Gastrocnemius medialis (tissue), 4 donors: Measurements from ENCODE around the gene EFNA5. TPM values are rescaled to one million over a fixed set of nuclear protein-coding genes. Genes with fewer than 3 reads are reported as not detected.

Source experiments
- ATAC-seq, 2 donors: fragments of 150-250 bp; one replicate each; pipeline ENCODE4 v1.9.1; 2016
- DNase-seq, 2 donors: peaks; one replicate each; pipeline ENCODE4 v3.0.0-alpha.2; 2019
- H3K27ac ChIP-seq, 4 donors: fragments of 200-600 bp; sonication (generic); 1 replicate in 1 of 4; 2 replicates in 3 of 4; pipeline ENCODE4 v1.5.1; 2016 to 2018; ENCODE audit warnings: mild to moderate bottlenecking in 2 of 4, moderate library complexity in 1 of 4
- H3K27me3 ChIP-seq, 3 donors: fragments of 200-600 bp; sonication (generic) in 2 of 3; 1 replicate in 1 of 3; 2 replicates in 2 of 3; pipeline versions ENCODE4 v1.5.1 to v1.6.0; 2016 to 2019; ENCODE audit warnings: mild to moderate bottlenecking in 1 of 3, moderate library complexity in 1 of 3
- H3K36me3 ChIP-seq, 2 donors: fragments of 200-600 bp; sonication (generic) in 1 of 2; one replicate each; pipeline ENCODE4 v1.5.1; 2017 to 2018
- H3K4me1 ChIP-seq, 2 donors: fragments of 200-600 bp; sonication (generic) in 1 of 2; one replicate each; pipeline ENCODE4 v1.5.1; 2016 to 2017; ENCODE audit warnings: mild to moderate bottlenecking in 2 of 2
- H3K4me3 ChIP-seq, 4 donors: fragments of 200-600 bp; sonication (generic) in 3 of 4; 1 replicate in 1 of 4; 2 replicates in 3 of 4; pipeline ENCODE4 v1.5.1; 2016 to 2019; ENCODE audit warnings: mild to moderate bottlenecking in 2 of 4
- H3K9me3 ChIP-seq, 3 donors: fragments of 200-600 bp; sonication (generic) in 2 of 3; 1 replicate in 1 of 3; 2 replicates in 2 of 3; pipeline ENCODE4 v1.5.1; 2016 to 2019
- CTCF ChIP-seq, 5 experiments: fragments of 450-650 bp in 3 of 5; fragments of 200-600 bp in 2 of 5; sonication (generic) in 2 of 5; IDR thresholded peaks in 4 of 5; conservative IDR thresholded peaks in 1 of 5; 1 replicate in 4 of 5; 2 replicates in 1 of 5; pipeline ENCODE4 v1.5.1; 2016 to 2019; ENCODE audit warnings: antibody characterized with exemption in 5 of 5, mild to moderate bottlenecking in 3 of 5, moderate library complexity in 3 of 5
- POLR2A ChIP-seq, 2 donors: fragments of 450-650 bp; IDR thresholded peaks; one replicate each; pipeline ENCODE4 v1.6.1; 2017; ENCODE audit warnings: antibody characterized with exemption in 2 of 2, mild to moderate bottlenecking in 2 of 2, moderate library complexity in 2 of 2
- in situ Hi-C, 4 donors: fragments of 200-750 bp; cut with MboI; loops; one replicate each; pipeline versions ENCODE4 v1.15.0 to v1.8.0; 2017; ENCODE audit warnings: low sequenced_read_pairs in 4 of 4
- intact Hi-C: fragments of 100-400 bp; cut with DNase I; formaldehyde crosslinking; loops from one replicate; pipeline ENCODE4 v1.15.1; 2023; ENCODE audit warnings: low total_unique reads
- total RNA-seq, 4 donors: library from RNA; depleted of rRNA; stranded (reverse); fragments of >200 nt; gene quantifications; one replicate each; pipeline versions ENCODE4 v1.1.0 to v1.2.3, GENCODE V29; 2016

EFNA5 gene
- total RNA-seq, 4 donors from 2014 or later, result 0.15 to 0.62 (median 0.20) TPM; not detected in 1

GRCh38 chr5:107414802-107415201, 255.9 kb downstream of the EFNA5 start:
- Histone ChIP-seq H3K4me3 (no peak overlapping the region), H3K36me3 (no peaks in the 10 kb centered on the region), H3K4me1 (no peaks in the 10 kb centered on the region), H3K9me3 (no peaks in the 10 kb centered on the region), H3K27ac (no peak overlapping the region), H3K27me3 (no peaks in the 10 kb centered on the region)
- intact Hi-C loops, result no loop called here
- no peak for ATAC-seq
- no peak for DNase-seq
- in situ Hi-C loops, result no loop called here
- TF ChIP-seq CTCF (IDR thresholded peaks at IDR 0.05 in 4 of 5, conservative IDR thresholded peaks at IDR 0.05 in 1 of 5) (no peak), POLR2A (IDR thresholded peaks at IDR 0.05) (no peak)

- Histone ChIP-seq H3K9me3 (no peaks in the 10 kb centered on the region), H3K27me3 (no peaks in the 10 kb centered on the region), H3K27ac (no peak overlapping the region), H3K4me3 (no peak overlapping the region), H3K4me1 (no peaks in the 10 kb centered on the region), H3K36me3 (no peaks in the 10 kb centered on the region)
- DNase-seq (no peak), ATAC-seq (no peak)
- TF ChIP-seq POLR2A (IDR thresholded peaks at IDR 0.05) (no peak), CTCF (IDR thresholded peaks at IDR 0.05 in 4 of 5, conservative IDR thresholded peaks at IDR 0.05 in 1 of 5) (no peak)
- intact Hi-C loops (no loop called here), in situ Hi-C loops (no loop called here)
These were observed 257.0 kb downstream of the EFNA5 start for GRCh38 chr5:107413754-107414153.

GRCh38 chr5:107408564-107408963, 262.2 kb downstream of the EFNA5 start:
- DNase-seq (no peak), ATAC-seq (no peak)
- intact Hi-C loops, result no loop called here
- Histone ChIP-seq H3K9me3 (no peaks in the 10 kb centered on the region), H3K4me3 (no peak overlapping the region), H3K27ac (no peak overlapping the region), H3K36me3 (no peaks in the 10 kb centered on the region), H3K4me1 (no peaks in the 10 kb centered on the region), H3K27me3 (no peaks in the 10 kb centered on the region)
- TF ChIP-seq CTCF (IDR thresholded peaks at IDR 0.05 in 4 of 5, conservative IDR thresholded peaks at IDR 0.05 in 1 of 5) (no peak), POLR2A (IDR thresholded peaks at IDR 0.05) (no peak)
- in situ Hi-C loops, result no loop called here

- in situ Hi-C loops, result no loop called here
- H3K9me3 ChIP-seq, result no peaks in the 10 kb centered on the region
- intact Hi-C loops, result no loop called here
- H3K4me1 ChIP-seq, result peaks cover 0 to 3% of the 10 kb centered on the region in 2 donors
- TF ChIP-seq CTCF (IDR thresholded peaks at IDR 0.05 in 4 of 5, conservative IDR thresholded peaks at IDR 0.05 in 1 of 5) (no peak), POLR2A (IDR thresholded peaks at IDR 0.05) (no peak)
- no peak for ATAC-seq
- H3K4me3 ChIP-seq, result no peak overlapping the region
- H3K27me3 ChIP-seq, result no peaks in the 10 kb centered on the region
- DNase-seq, result no peak
- H3K27ac ChIP-seq, result no peak overlapping the region
- no peaks in the 10 kb centered on the region for H3K36me3 ChIP-seq
These were observed 262.9 kb downstream of the EFNA5 start for GRCh38 chr5:107407713-107408298.
